ENCODE measurements around the gene MRRF.

DNA sequence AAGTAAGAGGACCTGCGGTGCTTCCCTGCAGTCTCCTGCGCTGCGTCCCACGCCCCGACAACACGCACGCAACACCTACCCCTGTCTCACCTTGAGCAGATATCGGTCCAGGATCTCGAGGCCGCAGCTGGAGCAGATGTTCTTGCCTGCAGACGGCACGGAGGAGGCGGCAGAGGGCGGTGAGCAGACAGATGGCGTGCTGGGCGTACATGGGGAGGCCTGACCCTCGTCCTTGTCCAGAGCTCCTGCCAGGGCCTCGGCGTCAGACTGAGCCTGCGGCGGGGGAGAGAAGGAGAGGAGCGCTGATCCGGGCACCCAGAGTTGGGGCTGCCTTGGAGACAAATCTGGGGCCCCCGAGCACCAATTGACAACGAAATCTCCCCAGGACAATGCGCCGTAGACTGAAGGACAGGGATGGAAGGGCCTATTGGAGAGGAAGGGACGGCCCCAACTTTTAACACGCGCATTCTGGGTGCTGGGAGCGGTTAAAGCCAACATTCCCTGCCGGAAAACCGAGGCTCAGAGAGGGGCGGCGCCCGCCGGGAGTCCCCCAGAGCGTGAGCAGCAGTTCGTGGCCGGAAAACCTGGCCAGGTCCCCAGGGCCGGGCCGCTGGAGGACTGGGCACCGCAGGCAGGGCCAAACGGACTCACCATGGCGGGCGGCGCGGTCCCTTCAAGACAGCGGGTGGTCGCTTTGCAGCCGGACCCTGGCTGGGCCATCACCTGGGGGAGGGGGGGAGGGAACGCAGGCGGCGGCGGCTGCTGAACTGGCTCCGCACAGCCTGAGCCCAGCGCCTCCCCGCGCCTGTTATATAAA is 37.7 kb upstream of the MRRF start:
- TF ChIP-seq NFE2L2 (IDR thresholded peaks at IDR 0.05; ENCODE audit: low read depth, low read length) (no peak), MAFK (IDR thresholded peaks at IDR 0.05; ENCODE audit: low read depth, low read length) (no peak), MAZ (IDR thresholded peaks at IDR 0.05; ENCODE audit: borderline replicate concordance, low read depth, low read length) (no peak)
- TF ChIP-seq, protein P1, sequence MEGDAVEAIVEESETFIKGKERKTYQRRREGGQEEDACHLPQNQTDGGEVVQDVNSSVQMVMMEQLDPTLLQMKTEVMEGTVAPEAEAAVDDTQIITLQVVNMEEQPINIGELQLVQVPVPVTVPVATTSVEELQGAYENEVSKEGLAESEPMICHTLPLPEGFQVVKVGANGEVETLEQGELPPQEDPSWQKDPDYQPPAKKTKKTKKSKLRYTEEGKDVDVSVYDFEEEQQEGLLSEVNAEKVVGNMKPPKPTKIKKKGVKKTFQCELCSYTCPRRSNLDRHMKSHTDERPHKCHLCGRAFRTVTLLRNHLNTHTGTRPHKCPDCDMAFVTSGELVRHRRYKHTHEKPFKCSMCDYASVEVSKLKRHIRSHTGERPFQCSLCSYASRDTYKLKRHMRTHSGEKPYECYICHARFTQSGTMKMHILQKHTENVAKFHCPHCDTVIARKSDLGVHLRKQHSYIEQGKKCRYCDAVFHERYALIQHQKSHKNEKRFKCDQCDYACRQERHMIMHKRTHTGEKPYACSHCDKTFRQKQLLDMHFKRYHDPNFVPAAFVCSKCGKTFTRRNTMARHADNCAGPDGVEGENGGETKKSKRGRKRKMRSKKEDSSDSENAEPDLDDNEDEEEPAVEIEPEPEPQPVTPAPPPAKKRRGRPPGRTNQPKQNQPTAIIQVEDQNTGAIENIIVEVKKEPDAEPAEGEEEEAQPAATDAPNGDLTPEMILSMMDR (conservative IDR thresholded peaks at IDR 0.05; ENCODE audit: low read depth, low read length): no peak

All from IMR-90 (cell line).